SHP77 treated with DMSO at 0.1 percent for 48 hours (cell line): Measurements from ENCODE around the gene PIGU.
"Not testable (repeated sequence)": the region's sequence is repeated elsewhere in the genome, so short reads cannot be mapped to it uniquely, and the experiment has no call there.

Experiments used
- DNase-seq: peaks from one replicate; lab custom pipeline; 2025; lab: John Stamatoyannopoulos, UW

The PIGU gene

DNA sequence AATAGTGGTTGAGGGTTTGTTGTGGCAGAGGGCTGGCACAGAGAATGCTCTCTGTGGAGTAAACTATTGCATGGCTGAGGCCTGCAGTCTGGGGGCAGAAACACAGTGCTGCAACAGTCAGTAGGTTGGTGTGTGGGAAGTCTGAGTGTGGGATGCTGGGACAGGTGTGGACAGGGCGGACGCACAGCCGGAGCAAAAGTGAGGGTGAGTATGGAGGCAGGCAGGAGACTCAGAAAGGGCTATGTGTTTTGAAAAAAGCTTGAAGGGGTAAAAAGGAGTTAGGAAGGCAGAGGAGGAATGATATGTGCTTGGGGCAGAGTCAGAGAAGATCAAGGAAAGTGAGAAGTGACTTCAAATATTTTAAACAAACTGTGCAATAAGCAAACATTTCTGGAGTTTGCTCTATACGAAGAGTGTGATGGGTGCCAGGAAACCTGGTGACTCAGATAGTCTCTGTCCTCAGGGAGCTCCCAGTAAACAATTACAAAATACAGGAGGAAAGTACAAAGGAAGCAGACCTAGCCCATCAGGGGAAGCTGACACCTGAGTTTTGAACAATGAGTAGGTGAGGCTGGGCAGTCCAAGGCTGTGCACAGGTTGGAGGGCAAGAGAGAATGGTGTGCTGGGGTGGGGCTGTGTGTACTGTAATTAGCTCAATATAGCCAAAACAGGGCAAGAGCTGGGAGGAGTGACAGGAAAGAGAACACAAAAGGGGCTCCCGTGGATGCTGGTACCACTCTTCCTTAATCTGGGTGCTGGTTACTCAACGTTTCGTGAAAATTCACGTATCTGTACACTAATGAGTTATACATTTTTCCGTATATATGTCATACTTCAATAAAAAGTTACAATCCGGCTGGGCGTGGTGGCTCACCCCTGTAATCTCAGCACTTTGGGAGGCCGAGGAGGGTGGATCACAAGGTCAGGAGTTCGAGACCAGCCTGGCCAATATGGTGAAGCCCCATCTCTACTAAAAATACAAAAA, 55.2 kb downstream of the PIGU start:
- no peak for DNase-seq

DNA sequence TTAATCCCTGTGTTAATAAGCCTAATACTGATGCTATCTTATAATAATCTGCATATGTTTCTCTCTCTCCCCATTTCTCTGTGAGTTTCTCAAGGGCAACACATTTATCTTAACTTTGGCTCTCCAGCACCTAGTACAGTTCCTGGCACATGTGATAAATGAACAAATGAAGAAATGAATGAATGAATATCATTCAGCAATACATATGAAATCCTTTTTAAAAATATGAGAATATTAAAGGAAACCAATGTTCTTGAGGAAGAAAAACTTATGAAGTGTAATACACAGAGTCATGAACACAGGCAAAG, 55.9 kb downstream of the PIGU start:
- no peak for DNase-seq

DNA sequence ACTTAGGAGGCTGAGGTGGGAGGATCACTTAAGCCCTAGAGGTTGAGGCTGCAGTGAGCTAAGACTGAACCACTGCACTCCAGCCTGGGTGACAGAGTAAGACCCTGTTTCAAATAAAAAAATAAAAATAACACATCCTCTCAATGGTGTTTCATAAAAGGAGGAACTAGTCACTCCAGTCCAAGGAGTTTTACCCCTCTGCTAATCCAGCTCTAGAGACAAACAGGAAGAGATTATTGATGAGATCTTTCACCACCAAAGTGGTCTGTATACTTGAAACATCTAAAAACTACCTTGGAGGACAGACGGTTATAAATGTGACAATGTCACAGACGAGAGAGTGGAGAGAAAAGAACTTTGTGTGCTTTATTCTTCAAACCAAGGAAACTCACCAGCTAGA, 58.2 kb downstream of the PIGU start:
- no peak for DNase-seq

DNA sequence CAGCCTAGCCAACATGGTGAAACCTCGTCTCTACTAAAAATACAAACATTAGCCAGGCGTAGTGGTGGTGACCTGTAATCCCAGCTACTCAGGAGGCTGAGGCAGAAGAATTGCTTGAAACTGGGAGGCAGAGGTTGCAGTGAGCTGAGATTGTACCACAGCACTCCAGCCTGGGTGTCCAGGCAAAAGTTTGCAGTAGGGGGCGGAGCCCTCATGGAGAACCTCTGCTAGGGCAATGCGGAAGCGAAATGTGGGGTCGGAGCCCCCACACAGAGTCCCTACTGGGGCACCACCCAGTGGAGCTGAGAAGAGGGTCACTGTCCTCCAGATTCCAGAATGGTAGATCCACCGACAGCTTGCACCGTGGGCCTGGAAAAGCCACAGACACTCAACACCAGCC, 60.0 kb downstream of the PIGU start:
- not testable (repeated sequence) for DNase-seq

DNA sequence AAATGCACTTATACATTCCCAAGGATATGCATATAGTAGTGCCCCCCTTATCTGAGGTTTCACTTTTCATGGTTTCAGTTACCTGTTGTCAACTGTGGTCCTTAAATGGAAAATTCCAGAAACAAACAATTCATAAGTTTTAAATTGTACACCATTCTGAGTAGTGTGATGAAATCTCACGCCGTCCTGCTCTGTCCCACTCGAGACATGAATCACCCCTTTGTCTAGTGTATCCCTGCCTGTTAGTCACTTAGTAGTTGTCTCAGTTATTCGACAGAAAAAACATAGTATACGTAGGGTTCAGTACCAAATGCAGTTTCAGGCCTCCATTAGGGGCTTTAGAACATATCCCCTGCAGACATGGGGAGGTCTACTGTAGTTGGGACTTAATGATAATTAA, 61.4 kb downstream of the PIGU start:
- DNase-seq: no peak

DNA sequence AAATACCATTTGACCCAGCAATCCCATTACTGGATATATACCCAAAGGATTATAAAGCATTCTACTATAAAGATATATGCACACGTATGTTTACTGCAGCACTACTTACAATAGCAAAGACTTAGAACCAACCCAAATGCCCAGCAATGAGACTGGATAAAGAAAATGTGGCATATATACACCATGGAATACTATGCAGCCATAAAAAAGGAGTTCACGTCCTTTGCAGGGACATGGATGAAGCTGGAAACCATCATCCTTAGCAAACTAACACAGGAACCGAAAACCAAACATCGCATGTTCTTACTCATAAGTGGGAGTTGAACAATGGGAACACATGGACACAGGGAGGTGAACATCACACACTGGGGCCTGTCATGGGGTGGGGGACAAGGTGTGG, 64.9 kb downstream of the PIGU start:
- DNase-seq: not testable (repeated sequence)

DNA sequence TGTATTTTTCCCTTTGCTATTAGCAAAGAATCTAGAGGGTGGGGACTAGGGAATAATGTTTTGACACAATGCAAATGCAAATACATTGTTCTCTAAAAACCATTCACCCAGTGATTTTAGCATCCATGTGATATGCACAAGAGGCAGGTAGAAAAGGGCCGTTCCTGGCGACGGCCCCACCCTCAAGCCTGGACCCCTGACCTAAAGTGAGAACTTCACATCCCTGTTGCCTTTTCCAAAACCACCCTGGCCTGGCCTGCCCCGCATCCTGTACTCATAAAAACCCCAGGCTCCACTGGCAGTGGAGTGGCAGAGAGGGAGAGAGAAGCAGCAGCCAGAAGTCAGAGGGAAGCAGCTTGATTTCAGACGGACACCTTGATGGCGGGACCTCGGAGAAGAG, 69.8 kb downstream of the PIGU start:
- DNase-seq: no peak

DNA sequence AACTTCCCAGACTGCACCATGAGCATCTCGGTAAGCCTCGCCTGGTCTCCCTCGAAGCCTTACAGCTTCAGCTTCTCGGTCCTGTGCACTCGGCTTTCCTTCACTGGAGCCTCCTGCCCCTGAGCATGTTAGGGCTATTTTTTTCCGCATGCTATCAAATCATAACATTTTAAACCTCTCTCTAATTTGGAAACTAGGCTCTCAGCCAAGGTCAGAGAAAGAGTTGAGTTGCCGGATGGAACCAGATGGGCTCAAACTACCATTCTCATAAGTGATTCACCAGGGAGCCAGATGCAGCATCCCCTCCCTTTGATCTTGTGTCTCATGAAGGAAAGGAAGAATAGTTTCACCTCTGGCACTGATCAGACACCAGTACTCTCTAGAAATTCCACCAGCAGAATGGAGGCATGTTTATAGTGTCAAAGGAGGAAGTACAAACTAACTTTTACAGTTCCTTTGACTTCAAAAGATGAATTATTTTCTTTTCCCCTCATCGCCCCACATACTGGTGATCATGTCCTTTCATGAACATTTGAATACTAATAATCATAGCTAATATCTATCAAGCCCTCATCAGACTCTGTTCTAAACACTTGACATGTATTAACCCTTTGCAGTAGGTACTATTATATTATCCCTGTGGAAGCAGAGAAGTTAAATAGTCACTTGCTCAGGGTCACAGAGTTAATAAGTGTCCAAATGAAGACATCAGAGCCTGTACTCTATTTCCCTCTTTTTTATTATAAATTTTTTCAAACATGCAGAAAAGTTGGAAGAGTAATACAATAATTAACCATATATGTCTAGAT, 71.7 kb downstream of the PIGU start:
- DNase-seq: no peak

DNA sequence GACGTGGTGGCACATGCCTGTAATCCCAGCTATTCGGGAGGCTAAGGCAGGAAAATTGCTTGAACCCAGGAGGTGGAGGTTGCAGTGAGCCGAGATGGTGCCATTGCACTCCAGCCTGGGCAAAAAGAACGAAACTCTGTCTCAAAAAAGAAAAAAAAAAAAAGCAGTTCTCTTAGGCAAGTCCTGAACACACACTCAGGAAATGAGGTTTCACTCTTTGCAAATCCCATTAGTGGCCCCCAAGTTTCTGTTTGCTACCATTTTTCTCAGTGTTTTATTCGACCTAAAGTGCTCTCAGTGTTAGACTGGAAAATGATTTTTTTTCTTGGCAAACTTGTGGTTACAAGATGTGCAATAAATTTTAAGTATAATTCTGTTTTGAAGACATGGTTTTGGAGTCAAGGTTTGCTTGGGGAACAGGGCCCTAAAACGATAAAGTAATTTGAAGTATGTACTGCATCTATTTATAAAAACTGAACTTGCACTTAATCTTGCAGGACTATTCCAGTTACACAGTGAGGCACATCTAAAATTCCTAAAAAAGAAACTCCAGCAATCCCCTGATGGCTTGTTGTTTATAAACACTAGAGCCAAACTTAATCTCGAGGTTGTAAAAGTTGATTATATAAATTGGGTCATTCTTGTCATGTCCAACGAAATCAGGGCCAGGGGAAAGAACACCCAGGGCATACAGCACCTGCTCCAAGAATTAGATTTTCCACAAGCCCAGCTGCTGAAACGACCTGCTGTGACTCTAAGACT, 75.8 kb downstream of the PIGU start:
- no peak for DNase-seq

DNA sequence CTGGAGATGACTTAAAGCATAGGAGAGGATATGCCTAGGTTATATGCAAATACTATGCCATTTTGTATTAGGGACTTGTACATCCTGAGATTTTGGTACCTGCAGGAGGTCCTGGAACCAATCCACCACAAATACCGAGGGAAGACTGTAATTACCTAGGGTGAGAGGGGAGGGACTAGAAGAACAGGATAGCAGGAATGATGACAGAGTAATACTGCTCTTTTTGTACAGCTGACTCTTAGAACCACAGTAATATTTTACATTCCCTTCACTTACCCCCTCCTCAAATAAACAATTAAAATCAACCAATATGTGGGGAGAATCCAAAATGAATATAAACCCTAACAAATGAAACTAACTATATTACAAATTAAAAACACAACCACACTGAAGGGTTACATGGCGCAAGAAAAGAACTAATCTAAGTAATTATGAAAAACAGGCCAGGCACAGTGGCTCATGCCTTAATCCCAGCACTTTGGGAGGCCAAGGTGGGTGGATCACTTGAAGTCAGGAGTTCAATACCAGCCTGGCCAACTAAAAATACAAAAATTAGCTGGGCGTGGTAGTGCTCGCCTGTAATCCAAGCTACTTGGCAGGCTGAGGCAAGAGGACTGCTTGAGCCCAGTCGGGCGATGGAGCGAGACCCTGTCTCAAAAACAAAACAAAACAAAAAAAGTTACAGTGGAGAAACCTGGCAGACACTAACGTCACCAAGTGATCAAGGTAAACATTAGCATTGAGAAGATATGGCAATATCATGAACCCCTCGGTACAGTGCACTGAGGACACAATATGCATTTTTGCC, 81.3 kb downstream of the PIGU start:
- DNase-seq: no peak

DNA sequence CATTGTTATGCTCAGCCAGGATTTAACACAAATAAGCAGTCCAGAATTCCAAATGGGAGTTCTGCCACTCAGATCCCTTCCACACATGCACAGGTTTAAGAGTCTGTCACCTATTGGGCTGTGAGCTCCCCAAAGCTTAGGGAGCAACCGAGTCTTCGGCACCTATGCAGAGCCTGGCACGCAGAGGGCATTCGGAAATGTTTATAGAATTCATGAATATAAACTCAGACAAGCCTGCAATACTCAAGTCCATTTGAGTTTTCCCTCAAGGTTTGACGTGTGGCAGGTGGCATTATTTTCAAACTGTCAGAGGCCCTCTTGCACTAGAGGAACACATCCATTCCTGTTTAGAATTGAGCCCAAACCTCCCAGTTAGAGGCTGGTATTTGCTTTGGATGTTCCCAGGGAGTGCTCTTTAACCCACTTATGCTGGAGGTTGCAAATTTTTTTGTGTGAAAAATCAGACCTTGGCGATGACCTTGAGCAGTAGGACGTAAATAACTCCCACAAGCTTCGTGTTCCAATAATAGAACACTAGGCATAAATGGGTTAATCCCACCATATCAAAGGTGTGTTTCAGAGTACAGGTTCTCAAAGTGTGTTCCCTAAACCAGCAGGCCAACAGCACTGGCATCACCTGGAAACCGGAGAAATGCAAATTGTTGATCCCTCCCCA, 90.3 kb downstream of the PIGU start:
- DNase-seq: no peak

DNA sequence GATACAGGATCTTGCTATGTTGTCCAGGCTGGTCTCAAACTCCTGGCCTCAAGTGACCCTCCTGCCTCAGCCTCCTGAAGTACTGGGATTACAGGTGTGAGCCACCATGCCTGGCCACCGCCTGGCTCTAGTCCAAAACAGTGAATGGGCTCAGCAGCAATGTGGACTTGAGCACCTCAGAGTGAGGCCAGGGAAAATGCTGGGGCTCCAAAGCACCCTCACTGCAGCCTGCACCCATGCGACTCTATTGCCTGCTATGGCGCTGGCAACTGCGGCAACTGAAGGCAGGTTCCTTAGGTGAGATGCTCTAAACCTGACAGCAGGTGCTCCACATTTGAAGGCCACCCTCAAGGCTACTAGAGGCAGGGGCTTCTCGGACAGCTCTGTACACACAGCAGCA, 91.9 kb downstream of the PIGU start:
- DNase-seq: no peak

DNA sequence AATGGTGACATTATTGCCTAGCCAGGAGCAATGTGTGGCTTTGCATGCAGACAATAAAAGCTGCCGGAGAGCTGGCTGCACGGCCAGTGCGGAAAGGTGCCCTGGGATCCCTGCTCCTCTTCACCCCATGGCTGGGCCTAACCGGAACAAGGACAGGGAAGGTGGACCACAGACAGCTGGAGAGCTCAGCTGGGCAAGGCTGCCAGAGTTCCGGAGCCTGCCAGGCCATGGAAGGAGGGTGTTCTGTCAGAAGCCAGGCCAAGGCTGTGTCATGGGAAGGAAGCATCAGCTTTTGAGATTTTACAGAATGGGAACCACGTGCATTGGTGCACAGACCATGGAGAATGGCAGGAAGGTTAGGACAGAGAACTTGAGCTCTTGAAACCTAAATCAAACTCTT, 93.3 kb downstream of the PIGU start:
- no peak for DNase-seq

DNA sequence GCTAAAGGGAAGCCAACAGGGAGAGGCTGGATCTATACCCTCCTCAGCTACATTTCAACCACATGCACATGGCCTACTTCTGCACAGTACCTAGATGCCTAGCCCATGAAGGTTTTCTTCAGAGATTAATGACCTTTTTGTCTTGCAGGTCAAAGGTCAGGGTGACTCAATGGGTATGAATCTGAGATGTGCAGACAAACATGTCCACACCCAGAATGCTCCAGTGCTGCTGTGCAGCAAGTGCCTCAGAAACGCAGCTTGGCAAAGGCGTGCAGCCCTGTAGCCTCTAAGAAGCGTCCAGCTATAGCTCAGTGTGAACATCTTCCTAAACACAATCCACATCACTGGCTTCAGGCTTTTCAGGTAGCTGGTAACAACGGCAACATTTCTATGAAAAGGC, 94.0 kb downstream of the PIGU start:
- DNase-seq: no peak

DNA sequence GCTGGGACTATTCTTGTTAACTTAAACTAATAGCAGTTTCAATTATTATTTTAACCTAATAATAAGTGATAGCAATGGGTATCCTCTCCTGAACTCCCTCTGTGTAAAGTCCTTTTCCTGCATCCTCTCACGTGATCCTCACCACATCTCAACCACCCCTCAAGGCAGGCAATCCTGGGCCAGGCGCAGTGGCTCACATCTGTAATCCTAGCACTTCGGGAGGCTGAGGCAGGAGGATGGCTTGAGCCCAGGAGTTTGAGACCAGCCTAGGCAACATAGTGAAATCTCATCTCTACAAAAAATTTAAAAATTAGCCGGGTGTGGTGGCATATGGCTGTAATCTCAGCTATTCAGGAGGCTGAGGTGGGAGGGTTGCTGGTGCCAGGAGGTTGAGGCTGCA, 94.7 kb downstream of the PIGU start:
- no peak for DNase-seq

DNA sequence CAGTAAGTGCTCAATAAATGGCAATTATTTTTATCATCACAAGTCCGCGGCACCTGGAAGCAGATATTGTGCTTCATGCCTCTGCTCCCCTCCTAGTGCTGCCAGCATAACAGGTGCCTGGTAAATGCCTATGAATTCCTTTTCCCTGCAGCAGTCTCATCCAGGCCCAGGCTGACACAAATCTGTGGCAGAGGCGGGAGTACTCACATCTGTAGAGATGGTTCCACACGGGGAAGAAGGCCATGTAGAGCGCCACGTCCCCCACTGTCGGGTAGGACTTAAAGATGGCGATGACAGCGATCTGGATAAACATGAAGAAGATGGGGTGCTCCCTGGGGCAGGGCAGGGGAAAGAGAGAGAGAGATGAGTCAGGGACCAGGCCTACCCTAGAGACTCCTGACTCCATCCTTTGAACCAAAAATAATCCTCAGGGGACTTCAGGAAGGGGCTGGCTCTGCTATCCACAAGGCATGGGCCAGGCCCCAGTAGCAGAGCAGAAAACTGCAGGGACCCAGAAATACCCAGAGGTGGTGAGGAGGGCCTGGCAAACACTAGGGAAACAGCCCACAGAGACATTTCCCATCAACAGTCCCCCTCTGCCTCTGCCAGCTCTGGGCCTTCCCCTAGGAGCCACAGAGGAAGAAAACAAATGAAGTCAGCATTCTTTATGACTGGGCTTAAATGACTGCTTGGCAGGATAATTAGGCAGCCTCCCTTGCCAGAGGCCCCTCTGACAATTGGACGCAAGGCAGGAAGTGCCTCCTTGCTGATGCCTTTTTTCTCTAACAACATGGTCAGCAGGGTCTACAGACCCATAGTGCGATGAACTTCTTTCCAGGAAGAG, 95.3 kb downstream of the PIGU start:
- no peak for DNase-seq

DNA sequence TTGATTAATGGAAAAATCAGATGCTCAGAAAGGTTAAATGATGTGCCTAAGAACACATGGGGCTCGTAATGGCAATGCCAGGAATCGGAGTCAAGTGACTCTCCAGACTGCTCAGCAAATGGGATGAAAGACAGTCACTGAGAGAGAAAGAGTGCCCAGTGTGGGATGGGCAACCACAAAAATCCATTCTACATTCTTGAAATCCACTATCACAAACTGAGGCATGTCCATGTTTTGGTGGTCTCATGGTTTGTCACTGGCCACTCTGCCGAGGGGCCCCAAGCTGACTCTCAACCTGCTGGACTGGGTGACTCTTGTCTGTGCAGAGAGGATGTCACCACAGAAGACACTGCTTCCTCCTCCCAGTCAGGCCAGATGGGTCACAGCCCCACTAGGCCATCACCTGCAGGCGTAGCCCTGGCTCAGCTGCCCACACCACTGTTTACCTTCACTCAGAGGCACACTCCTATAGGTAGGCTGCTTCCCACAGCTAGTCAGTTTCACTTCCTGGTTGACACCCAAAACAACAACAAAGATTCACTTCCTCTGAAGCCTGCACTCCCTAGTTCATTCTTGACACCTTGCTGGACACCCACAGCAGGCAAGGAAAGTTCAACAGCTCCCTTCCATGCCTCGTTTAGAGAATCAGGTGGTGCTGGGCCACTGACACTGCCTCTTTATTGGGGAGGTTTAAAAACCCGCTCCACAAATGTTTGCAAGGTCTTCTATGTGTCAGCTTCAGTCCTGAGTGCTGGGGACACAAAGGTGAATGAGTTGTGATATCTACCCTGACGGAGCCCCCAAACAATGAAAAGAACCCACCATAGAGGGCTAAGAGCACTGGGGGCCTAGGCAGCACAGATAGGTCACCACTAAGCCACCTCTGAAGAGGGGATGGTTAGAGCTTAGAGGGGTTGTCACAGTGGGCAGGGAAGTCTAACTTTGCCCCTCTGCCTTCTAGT, 96.6 kb downstream of the PIGU start:
- DNase-seq: no peak

DNA sequence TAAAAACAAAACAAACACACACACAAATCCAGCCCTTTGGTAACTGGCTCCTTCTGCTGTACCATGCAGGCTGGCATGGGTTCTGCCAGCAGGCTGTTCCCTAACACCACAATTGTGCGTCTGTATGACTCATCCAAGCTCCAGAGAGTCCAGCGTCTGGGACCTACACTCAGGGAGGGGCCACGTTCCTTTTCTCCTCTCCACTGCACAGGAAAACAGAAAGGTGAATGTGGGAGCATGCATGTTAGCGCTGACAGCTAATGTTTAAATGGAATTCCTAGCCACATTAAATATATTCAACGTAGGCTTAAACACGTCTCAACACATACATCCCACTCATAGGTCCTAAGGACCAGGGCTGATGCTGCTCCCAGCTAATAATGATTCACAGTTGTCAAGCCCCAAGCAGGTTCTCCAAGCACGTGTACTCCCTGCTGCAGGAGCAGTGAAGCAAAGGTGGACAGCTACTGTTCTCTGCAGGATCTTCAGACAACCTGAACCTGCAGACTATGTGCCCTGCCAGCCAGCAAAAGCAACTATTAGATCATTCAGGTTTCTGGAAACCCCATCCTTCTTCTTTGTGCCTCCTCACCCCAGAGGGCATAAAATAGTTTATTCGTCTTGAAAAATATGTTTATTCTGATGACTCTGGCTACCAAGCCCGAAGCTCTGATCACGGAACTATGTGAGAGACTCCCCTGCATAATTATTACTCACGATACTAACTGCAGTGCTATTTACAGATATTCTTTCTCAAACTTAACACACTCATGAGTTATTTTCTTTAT, 97.5 kb downstream of the PIGU start:
- DNase-seq: no peak
